ENCODE measurements around the gene FGD5. TPM values are rescaled to one million over a fixed set of nuclear protein-coding genes. Genes with fewer than 3 reads are reported as not detected.

FGD5 gene
- 18.2 TPM for polyA plus RNA-seq (ENCODE audit: insufficient read length)

- no peak for DNase-seq (ENCODE audit: low read depth)
These were observed at the start of gene FGD5 for GRCh38 chr3:14818804-14819500. FGD5 (plus strand) TSS chr3:14818962; CDS start chr3:14819072, 110 bp downstream.

DNA sequence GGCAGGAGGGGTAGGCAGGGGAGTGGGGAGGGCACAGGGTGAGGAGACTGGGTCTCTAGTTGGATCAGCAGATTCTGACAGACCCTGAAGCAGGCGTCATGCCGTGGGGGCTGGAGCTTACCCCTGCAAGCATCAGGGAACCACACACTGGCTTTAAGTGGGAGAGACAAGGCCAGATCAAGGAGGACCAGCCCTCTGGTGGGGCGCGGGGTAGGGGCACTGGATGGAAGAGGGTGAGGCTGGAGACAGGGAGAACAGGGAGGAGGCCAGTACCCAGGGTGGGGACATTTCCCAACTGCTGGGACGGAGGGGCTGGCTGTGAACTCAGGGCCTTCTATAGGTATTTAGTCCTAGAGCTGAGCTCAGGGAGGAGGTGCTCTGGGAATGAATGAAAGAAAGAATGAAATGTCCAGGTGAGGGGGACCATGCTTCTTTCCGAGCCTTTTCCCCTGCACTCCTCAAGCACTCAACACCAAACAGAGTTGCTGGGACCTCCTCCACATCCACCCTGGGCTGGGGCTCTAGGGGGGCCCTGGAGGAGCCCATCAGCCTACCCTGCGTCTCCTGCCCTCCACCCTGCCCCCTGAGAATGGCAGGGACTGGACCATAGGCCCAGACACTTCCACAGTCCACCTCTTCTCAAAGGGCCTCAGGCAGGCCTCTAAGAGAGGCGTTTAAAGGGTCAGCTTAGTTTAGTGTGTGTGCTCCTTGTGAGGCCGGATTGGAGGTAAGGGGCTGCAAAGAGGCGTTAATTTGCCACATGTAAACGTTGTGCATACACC, 49.0 kb upstream of the FGD5 start:
- DNase-seq (ENCODE audit: low read depth): no peak

- DNase-seq (ENCODE audit: low read depth): no peak
These were observed 48.2 kb upstream of the FGD5 start for GRCh38 chr3:14770591-14770990.

- DNase-seq (ENCODE audit: low read depth): no peak
These were observed 46.9 kb upstream of the FGD5 start for GRCh38 chr3:14771593-14772497.

GRCh38 chr3:14772533-14773138, 46.1 kb upstream of the FGD5 start:
- DNase-seq (ENCODE audit: low read depth): no peak

DNA sequence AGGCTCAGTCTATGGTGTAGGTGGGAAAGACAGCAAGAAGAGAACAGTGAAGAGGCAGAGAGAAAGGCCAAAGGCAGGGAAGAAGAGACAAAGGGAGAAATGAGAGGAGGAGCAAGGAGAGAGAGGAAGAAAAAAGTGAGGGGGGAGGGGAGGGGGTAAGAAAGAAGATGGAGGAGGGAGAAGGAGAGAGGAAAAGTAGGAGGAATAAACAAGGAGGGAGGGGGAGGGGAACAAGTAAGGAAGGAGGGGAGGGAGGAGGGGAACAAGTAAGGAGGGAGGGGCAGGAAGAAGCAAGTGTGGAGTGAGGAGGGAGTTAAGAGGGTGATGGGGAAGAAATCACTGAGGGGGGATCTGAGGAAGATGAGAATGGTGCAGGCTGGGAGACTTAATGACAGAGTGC, 45.5 kb upstream of the FGD5 start:
- DNase-seq (ENCODE audit: low read depth): no peak

GRCh38 chr3:14773691-14774128, 45.1 kb upstream of the FGD5 start:
- DNase-seq (ENCODE audit: low read depth): no peak

GRCh38 chr3:14774431-14774830, 44.3 kb upstream of the FGD5 start:
- no peak for DNase-seq (ENCODE audit: low read depth)

DNA sequence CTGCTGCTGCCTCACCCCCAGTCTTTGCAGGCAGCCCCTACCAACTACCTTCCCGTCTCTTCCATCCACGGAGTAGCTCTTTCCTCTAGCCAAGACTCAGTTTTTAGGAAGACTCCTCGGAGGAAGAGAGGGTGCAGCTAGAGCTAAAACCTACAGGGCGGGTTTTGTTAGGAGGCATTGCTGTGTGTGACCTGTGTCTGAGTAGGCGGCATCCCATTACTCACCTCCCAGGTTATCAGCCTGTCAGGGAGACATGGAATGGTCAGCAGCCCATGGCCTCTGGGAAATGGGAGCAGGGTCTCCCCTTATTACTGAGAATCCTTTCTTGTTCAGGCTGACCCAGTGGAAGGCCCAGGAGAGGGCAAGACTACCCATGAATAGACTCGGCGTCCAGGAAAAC, 43.8 kb upstream of the FGD5 start:
- DNase-seq (ENCODE audit: low read depth): no peak

- no peak for DNase-seq (ENCODE audit: low read depth)
These were observed 43.2 kb upstream of the FGD5 start for GRCh38 chr3:14775563-14775962.

GRCh38 chr3:14779069-14779685, 39.6 kb upstream of the FGD5 start:
- DNase-seq (ENCODE audit: low read depth): no peak

GRCh38 chr3:14780927-14781507, 37.7 kb upstream of the FGD5 start:
- DNase-seq (ENCODE audit: low read depth): no peak

GRCh38 chr3:14783480-14784086, 35.2 kb upstream of the FGD5 start:
- no peak for DNase-seq (ENCODE audit: low read depth)

DNA sequence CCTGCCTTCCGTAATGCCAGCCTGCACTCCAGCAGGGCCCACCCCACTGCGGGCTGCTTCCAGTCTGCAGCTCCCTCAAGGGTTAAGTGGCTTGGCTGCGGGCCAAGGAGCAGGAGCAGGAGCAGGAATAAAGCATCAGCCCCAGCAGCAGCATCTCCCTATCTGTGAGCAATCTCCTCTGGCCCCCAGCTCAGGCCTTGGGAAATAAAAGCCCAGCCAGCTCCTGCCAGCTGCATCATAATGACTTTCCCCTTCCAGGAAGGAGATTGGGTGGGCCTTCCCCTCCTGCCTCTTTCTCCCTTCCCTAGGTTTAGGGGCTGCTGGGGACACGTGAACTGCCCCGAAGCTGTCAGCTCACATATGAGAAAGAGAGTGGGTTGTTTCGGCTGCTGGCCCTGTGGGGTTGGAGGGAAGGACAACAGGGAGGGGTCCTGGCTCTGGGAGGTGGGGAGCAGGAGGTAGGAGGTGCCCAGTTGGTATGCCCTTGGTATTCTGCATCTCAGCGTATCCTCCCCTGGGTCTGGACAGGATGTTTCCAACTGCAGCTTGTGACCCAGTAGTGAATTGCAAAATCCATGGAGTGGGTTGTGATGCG, 34.6 kb upstream of the FGD5 start:
- no peak for DNase-seq (ENCODE audit: low read depth)

- DNase-seq (ENCODE audit: low read depth): no peak
These were observed 33.3 kb upstream of the FGD5 start for GRCh38 chr3:14785207-14786155.

GRCh38 chr3:14786369-14786768, 32.4 kb upstream of the FGD5 start:
- no peak for DNase-seq (ENCODE audit: low read depth)

- DNase-seq (ENCODE audit: low read depth): no peak
These were observed 31.1 kb upstream of the FGD5 start for GRCh38 chr3:14787630-14788029.

GRCh38 chr3:14788644-14789043, 30.1 kb upstream of the FGD5 start:
- no peak for DNase-seq (ENCODE audit: low read depth)

- no peak for DNase-seq (ENCODE audit: low read depth)
These were observed 29.5 kb upstream of the FGD5 start for GRCh38 chr3:14789221-14789620.

Measured in forelimb muscle (tissue), 1 donor.